Activated gamma-delta T cell treated with anti-CD3 and anti-CD28 coated beads, Interleukin-2, amount 50 U/mL, for 16 hours (primary cell): ENCODE results near the gene SEPHS1.

Experiments
- DNase-seq: peaks from one replicate; pipeline ENCODE4 v3.0.0-alpha.2; 2020; ENCODE audit warnings: low read depth

SEPHS1 gene

GRCh38 chr10:13328126-13328525, 20.0 kb downstream of the SEPHS1 start:
- no peak for DNase-seq

- DNase-seq: no peak
Measured at GRCh38 chr10:13327534-13327933, 20.6 kb downstream of the SEPHS1 start.

- no peak for DNase-seq
Measured at GRCh38 chr10:13322615-13323148, 25.4 kb downstream of the SEPHS1 start.

- no peak for DNase-seq
Measured at GRCh38 chr10:13321576-13321975, 26.5 kb downstream of the SEPHS1 start.

- no peak for DNase-seq
Measured at GRCh38 chr10:13319166-13319565, 28.9 kb downstream of the SEPHS1 start.

- no peak for DNase-seq
Measured at GRCh38 chr10:13317474-13317873, 30.6 kb downstream of the SEPHS1 start.

- no peak for DNase-seq
Measured at GRCh38 chr10:13316635-13317311, 31.3 kb downstream of the SEPHS1 start.

GRCh38 chr10:13315361-13315760, 32.7 kb downstream of the SEPHS1 start:
- no peak for DNase-seq

DNA sequence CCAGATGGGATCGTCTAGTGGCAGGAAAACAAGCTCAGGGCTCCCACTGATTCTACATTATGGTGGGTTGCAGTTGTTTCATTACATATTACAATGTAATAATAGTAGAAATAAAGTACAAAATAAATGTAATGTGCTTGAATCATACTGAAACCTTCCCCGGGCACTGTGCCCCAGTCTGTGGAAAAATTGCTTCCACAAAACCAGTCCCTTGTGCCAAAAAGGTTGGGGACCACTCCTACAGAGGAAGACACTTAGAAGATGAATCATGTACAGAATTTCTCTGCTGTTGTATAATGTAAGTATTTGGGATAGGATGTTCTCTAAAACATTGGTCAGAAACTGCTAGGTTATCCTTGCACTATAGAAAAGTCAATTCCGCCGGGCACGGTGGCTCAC, 36.9 kb downstream of the SEPHS1 start:
- no peak for DNase-seq

DNA sequence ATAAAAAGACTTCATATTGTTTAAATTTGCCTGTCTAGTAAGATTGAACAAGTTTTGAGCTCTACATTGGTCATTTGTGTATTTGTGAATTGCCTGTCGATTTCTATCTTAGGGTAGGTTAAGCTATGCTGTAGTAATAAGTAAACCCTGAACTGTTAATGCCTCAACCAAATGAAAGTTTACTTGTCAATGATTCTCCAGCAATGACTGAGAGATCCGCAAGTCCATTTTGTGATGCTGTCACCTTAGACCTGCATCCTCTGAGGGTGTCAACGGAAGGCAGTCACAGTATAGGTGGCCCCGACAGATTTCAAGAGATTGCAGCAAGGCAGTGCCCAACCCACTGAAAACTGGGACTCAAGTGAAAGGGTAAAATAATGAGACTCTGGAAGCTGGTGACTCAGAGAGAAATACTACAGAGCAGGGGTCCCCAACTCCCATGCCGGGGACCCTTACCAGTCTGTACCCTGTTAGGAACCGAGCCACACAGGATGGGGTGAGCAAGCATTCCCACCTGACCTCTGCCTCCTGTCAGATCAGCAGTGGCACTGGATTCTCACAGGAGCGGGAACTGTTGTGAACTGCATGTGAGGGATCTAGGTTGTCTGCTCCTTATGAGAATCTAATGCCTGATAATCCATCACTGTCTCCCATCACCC, 37.4 kb downstream of the SEPHS1 start:
- no peak for DNase-seq

DNA sequence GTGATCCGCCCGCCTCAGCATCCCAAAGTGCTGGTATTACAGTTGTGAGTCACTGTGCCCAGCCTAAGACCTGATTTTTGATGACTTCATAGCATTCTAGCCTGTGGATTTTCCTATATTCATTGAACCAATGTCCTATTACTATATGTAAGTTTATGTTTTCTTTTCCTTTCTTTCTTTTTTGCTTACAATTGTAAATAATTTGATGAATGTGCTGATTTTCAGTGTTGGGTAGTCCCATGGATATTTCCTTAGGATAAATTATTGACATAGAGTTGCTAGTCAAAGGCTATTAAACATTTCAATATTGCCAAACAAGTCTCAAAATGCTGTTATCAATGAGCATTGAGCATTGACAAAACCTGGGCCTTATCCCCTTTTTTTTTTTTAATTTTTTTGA, 38.3 kb downstream of the SEPHS1 start:
- no peak for DNase-seq

- DNase-seq: no peak
Measured at GRCh38 chr10:13308096-13308495, 40.0 kb downstream of the SEPHS1 start.

DNA sequence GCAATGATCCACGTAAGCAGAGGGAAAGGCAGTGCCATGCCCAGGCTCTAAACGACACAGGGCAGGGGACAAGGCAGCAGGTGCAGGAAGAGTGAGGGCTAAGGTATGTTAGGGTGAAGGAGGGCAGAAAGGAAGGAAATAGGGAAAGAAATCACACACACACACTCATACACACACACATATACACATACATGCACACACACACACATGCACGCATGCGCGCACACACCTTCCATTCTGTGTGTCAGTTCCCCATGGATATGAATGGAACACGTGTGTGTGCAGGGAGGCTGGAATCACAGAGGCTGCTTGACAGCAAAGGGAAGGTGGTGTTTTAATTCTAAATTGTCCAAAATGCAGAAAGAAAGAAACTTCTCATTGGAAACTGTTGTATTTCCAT, 42.0 kb downstream of the SEPHS1 start:
- DNase-seq: no peak

DNA sequence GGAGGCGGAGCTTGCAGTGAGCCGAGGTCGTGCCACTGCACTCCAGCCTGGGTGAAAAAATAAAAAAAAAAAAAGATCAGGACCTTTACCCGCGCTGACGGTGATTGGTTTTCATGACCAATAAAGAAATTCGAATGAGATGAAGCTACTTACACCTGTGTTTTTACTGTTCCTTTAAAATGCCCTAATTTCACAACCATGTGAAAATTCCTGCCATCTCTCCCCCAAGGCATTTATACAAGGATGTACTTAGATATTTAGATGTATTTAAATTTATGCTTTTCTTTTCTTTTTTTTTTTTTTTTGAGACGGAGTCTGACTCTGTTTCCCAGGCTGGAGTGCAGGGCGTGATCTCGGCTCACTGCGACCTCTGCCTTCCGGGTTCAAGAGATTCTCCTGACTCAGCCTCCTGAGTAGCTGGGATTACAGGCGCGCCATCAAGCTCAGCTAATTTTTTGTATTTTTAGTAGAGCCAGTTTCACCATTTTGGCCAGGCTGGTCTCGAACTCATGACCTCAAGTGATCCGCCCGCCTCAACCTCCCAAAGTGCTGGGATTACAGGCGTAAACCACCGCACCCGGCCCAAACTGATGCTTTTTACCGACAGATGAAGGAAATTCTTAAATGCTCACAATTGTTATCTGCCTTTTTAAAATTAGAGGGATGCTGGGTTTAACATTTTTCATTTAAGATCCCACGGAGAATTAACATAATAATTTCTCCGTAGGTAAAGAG, 45.1 kb downstream of the SEPHS1 start:
- DNase-seq: no peak

DNA sequence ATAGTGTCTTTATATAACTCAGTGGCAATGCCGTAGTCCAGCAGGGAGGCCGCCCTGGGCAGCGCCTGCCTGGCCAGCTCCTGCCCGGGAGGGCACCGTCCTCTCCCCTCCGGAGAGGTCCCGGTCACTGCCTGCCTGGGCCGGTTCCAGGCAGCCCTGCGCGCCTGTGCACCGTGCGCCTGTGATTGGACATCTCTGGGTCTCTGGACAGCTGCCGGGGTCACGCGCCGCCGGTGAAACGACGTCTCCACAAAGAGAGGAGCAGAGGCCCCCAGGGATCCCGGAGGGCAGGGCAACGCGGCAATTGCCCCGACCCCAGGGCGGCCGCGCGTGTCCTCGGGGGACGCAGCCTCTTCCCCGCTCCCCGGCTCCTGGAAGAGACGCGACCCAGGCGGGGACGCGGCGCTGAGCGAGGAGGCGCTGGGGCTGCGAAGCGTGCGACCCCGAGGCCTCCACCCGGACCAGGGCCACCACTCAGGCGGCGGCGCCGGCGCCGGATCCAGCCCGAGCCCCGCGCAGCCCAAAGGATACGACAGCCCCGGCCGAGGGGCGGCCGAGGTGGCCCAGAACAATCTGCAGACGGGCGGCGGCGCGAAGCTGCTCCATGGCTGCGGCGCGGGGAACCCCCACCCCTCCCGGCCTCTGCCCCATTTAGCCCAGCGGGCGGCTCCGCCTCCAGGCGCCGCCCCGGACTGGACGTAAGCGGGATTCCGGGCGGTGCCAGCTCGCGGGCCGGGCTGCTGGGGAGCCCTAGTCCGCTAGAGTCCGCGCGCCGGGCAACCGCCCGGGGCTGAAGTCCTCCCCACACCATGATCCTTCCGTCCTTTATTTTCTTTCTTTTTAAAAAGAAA, 48.4 kb downstream of the SEPHS1 start, which contains the start of gene PHYH:
Gene PHYH, minus strand, starts transcription at position 628 of the 851 bp plus-strand sequence. Its CDS starts 22 bp downstream, at position 606.
- DNase-seq: peak; percentile 68

- DNase-seq: no peak
Measured at GRCh38 chr10:13298748-13299436, 49.2 kb downstream of the SEPHS1 start.

GRCh38 chr10:13296476-13296875, 51.6 kb downstream of the SEPHS1 start:
- DNase-seq: no peak

- no peak for DNase-seq
Measured at GRCh38 chr10:13294784-13295183, 53.3 kb downstream of the SEPHS1 start.

DNA sequence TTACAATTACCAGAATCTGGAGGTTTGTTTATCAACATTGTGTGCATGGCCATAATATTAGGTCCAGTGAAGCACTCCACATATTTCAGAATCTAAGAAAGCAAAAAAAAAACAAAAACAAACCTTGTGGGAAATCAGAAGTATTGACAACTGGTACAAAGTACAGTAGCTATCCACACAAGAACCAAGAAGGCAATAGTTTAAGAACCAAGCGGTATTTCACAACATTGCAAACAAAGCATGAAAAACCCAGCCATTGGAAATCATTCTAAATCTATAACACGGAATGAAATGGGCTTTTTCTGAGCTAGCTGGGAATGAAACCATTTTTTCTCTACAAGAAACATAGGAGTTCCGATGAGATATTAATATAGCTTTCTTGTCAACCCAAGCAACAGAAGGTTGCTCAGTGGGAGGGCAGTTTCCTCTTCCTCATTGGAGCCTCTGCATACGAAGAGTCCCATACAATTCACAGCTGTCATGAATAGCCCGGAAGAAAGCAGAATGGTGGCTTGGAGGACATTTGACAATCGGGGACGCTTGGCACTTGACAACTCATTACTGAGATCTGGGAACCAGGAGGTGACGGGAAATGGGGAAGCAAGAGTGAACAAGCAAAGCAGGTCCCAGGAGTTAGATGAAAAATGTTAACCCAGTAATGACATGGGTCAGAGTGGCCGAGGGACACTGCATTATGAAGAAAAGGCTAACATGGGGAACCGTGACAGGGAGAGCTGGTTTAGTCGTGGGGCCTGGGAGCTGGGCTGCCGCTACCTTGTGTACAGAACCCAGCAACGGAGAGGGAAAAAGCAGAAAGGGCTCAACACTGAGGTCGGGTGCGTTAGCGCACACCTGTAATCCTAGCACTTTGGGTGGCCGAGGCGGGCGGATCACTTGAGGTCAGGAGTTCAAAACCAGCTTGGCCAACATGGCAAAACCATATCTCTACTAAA, 56.0 kb downstream of the SEPHS1 start:
- DNase-seq: no peak

DNA sequence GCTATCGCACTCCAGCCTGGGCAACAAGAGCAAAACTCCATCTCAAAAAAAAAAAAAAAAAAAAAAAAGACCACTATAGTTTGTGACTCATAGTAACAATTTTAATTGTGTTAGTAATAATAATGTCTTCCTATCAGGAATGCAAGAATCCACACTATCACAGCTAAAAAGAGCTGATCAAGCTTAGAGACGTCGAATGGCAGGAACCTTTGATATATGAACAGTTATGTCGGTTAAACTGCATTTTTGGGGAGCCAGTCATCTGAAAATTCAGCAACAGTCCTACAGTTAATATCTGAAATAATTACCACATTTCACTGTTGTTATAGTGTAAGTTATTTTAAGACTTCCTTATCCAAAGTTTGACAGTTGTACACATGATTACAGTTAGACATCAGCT, 57.0 kb downstream of the SEPHS1 start:
- DNase-seq: no peak
